Activated CD8-positive, alpha-beta memory T cell treated with anti-CD3 and anti-CD28 coated beads, Interleukin-2, amount 50 U/mL, for 1 hour (primary cell): ENCODE data around the gene WDR5B.
A peak's percentile ranks its signal among the peaks of the same experiment; 100 is the strongest.
"Not testable (repeated sequence)": the region's sequence is repeated elsewhere in the genome, so short reads cannot be mapped to it uniquely, and the experiment has no call there.

ENCODE experiments used
- DNase-seq: peaks from one replicate; pipeline ENCODE4 v3.0.0-alpha.2; 2020; ENCODE audit errors: extremely low read depth

The WDR5B gene

GRCh38 chr3:122415762-122416654, at the start of gene WDR5B:
TSS of gene WDR5B (minus strand) at chr3:122416062. CDS start at chr3:122415528, 534 bp downstream.
- peak; percentile 98 for DNase-seq

- DNase-seq: no peak
Observed at GRCh38 chr3:122464659-122465058, 48.8 kb upstream of the WDR5B start.

GRCh38 chr3:122462406-122462805, 46.5 kb upstream of the WDR5B start:
- DNase-seq: no peak

GRCh38 chr3:122461806-122462205, 45.9 kb upstream of the WDR5B start:
- no peak for DNase-seq

GRCh38 chr3:122458992-122459391, 43.1 kb upstream of the WDR5B start:
- DNase-seq: no peak

GRCh38 chr3:122457706-122458105, 41.8 kb upstream of the WDR5B start:
- DNase-seq: no peak

GRCh38 chr3:122456074-122456473, 40.2 kb upstream of the WDR5B start:
- DNase-seq: no peak

GRCh38 chr3:122451371-122451770, 35.5 kb upstream of the WDR5B start:
- DNase-seq: no peak

GRCh38 chr3:122448218-122448617, 32.4 kb upstream of the WDR5B start:
- not testable (repeated sequence) for DNase-seq

GRCh38 chr3:122444491-122444887, 28.6 kb upstream of the WDR5B start:
- not testable (repeated sequence) for DNase-seq

GRCh38 chr3:122443762-122444490, 28.1 kb upstream of the WDR5B start:
- not testable (repeated sequence) for DNase-seq

GRCh38 chr3:122443090-122443489, 27.2 kb upstream of the WDR5B start:
- DNase-seq: no peak

GRCh38 chr3:122435950-122436349, 20.1 kb upstream of the WDR5B start:
- no peak for DNase-seq

- no peak for DNase-seq
Observed at GRCh38 chr3:122430371-122430770, 14.5 kb upstream of the WDR5B start.

GRCh38 chr3:122427857-122428471, 12.1 kb upstream of the WDR5B start:
- DNase-seq: no peak

- no peak for DNase-seq
Observed at GRCh38 chr3:122421836-122422235, 6.0 kb upstream of the WDR5B start.

- no peak for DNase-seq
Observed at GRCh38 chr3:122421101-122421500, 5.2 kb upstream of the WDR5B start.

- DNase-seq: no peak
Observed at GRCh38 chr3:122416966-122417365, 1.1 kb upstream of the WDR5B start.

GRCh38 chr3:122415104-122415744, 638 bp downstream of the WDR5B start:
- no peak for DNase-seq

GRCh38 chr3:122414391-122414790, 1.5 kb downstream of the WDR5B start:
- DNase-seq: no peak

- DNase-seq: no peak
Observed at GRCh38 chr3:122410639-122411038, 5.2 kb downstream of the WDR5B start.

GRCh38 chr3:122410111-122410510, 5.8 kb downstream of the WDR5B start:
- no peak for DNase-seq
